H1 (cell line): ENCODE data around the gene PFKM. TPM values are rescaled to one million over a fixed set of nuclear protein-coding genes. Genes with fewer than 3 reads are reported as not detected.

ENCODE experiments used
- CTCF ChIA-PET: fragments of 300-600 bp; sonication (Branson Sonifier 250); formaldehyde crosslinking; loops from one replicate; lab custom pipeline; 2021; ENCODE audit not compliant: partially characterized antibody; lab: Charles Lee
- POLR2A ChIA-PET: fragments of 300-600 bp; sonication (Branson Sonifier 250); formaldehyde crosslinking; loops from one replicate; lab custom pipeline; 2021; ENCODE audit warnings: inconsistent platforms; ENCODE audit not compliant: partially characterized antibody; lab: Charles Lee
- DNase-seq, 2 experiments: peaks; one replicate each; pipeline versions ENCODE4 v3.0.0 to v3.0.0-alpha.2; 2010 to 2022; ENCODE audit warnings: low spot score in 2 of 2, low read depth in 1 of 2, mixed read lengths in 1 of 2
- FAIRE-seq: peaks from 2 replicates; lab custom pipeline; 2011; peaks lifted over from hg19 to GRCh38; lab: Jason Lieb, UNC
- H2AFZ ChIP-seq: 2 replicates; pipeline ENCODE4 v1.8.1; 2012; ENCODE audit warnings: low read length, inconsistent platforms
- H2AK5ac ChIP-seq: 2 replicates; pipeline ENCODE4 v1.6.1; 2013; ENCODE audit warnings: low read depth, low read length
- H2BK120ac ChIP-seq: replicated peaks from 2 replicates; pipeline ENCODE3; 2013; ENCODE audit warnings: low read depth, low read length, inconsistent platforms
- H2BK12ac ChIP-seq: 2 replicates; pipeline ENCODE4 v1.6.1; 2013; ENCODE audit warnings: low read depth, low read length
- H2BK15ac ChIP-seq: 2 replicates; pipeline ENCODE4 v1.6.1; 2013; ENCODE audit warnings: low read length
- H2BK20ac ChIP-seq: 2 replicates; pipeline ENCODE4 v1.6.1; 2013; ENCODE audit warnings: low read length
- H2BK5ac ChIP-seq: 2 replicates; pipeline ENCODE4 v1.6.1; 2013; ENCODE audit warnings: low read depth, low read length
- H3K14ac ChIP-seq: 2 replicates; pipeline ENCODE4 v1.6.1; 2013; ENCODE audit warnings: inconsistent platforms; ENCODE audit not compliant: insufficient read length
- H3K18ac ChIP-seq: 2 replicates; pipeline ENCODE4 v1.6.1; 2013; ENCODE audit warnings: low read length; ENCODE audit errors: extremely low read depth
- H3K23ac ChIP-seq: 2 replicates; pipeline ENCODE4 v1.6.1; 2013; ENCODE audit warnings: inconsistent platforms; ENCODE audit not compliant: insufficient read length
- H3K23me2 ChIP-seq: 2 replicates; pipeline ENCODE4 v1.6.1; 2013; ENCODE audit warnings: low read depth, low read length
- H3K27ac ChIP-seq: 2 replicates; pipeline ENCODE4 v1.6.1; 2011; ENCODE audit warnings: low read depth, low read length, inconsistent platforms
- H3K27me3 ChIP-seq, 4 experiments: replicated peaks in 1 of 4; 1 replicate in 1 of 4; 2 replicates in 3 of 4; pipeline versions ENCODE4 v1.6.1 to v1.8.1; 2011 to 2013; ENCODE audit warnings: low read length in 3 of 4, mild to moderate bottlenecking in 3 of 4, inconsistent platforms in 2 of 4, mixed read lengths in 2 of 4, moderate library complexity in 1 of 4; ENCODE audit not compliant: control insufficient read depth in 3 of 4, insufficient read depth in 3 of 4; ENCODE audit errors: extremely low read depth in 1 of 4
- H3K36me3 ChIP-seq, 4 experiments: 2 replicates each; pipeline versions ENCODE4 v1.6.1 to v1.8.1; 2011 to 2013; ENCODE audit warnings: mild to moderate bottlenecking in 4 of 4, low read length in 3 of 4, moderate library complexity in 2 of 4, control low read depth in 1 of 4, inconsistent platforms in 1 of 4; ENCODE audit not compliant: insufficient read depth in 4 of 4, control insufficient read depth in 2 of 4
- H3K4ac ChIP-seq: replicated peaks from 2 replicates; pipeline ENCODE3; 2013; ENCODE audit warnings: low read length, low read depth, mixed read lengths, inconsistent platforms; ENCODE audit not compliant: insufficient read length
- H3K4me1 ChIP-seq, 4 experiments: replicated peaks in 1 of 4; 1 replicate in 1 of 4; 2 replicates in 3 of 4; pipeline versions ENCODE4 v1.6.1 to v1.8.1; 2011 to 2013; ENCODE audit warnings: low read length in 3 of 4, inconsistent platforms in 2 of 4, mixed read lengths in 1 of 4; ENCODE audit not compliant: insufficient read depth in 4 of 4, control insufficient read depth in 3 of 4
- H3K4me2 ChIP-seq, 2 experiments: 2 replicates each; pipeline versions ENCODE4 v1.6.1 to v1.8.1; 2011 to 2013; ENCODE audit warnings: low read depth in 2 of 2, low read length in 2 of 2, control low read depth in 1 of 2, inconsistent platforms in 1 of 2, mild to moderate bottlenecking in 1 of 2; ENCODE audit not compliant: insufficient read depth in 1 of 2
- H3K4me3 ChIP-seq, 4 experiments: fragments of 200-600, 300-600 bp in 1 of 4; sonication (generic), shearing (Covaris generic), sonication (Bioruptor Twin) in 1 of 4; 2 replicates each; pipeline versions ENCODE4 v1.5.1 to v1.8.1; 2011 to 2016; ENCODE audit warnings: low read length in 4 of 4, low read depth in 3 of 4, control low read depth in 2 of 4, inconsistent platforms in 2 of 4, mild to moderate bottlenecking in 2 of 4, mixed read lengths in 1 of 4, moderate library complexity in 1 of 4; ENCODE audit not compliant: insufficient read depth in 2 of 4; ENCODE audit errors: extremely low read depth in 1 of 4
- H3K56ac ChIP-seq: replicated peaks from 2 replicates; pipeline ENCODE3; 2013; ENCODE audit warnings: low read depth, mild to moderate bottlenecking, mixed read lengths, low read length, inconsistent platforms; ENCODE audit not compliant: insufficient read length
- H3K79me1 ChIP-seq: 2 replicates; pipeline ENCODE4 v1.6.1; 2013; ENCODE audit warnings: low read depth, low read length, control low read depth
- H3K79me2 ChIP-seq, 2 experiments: 2 replicates each; pipeline versions ENCODE4 v1.6.1 to v1.8.1; 2012 to 2013; ENCODE audit warnings: low read length in 2 of 2, mild to moderate bottlenecking in 2 of 2, inconsistent platforms in 1 of 2; ENCODE audit not compliant: insufficient read depth in 2 of 2, control insufficient read depth in 1 of 2
- H3K9ac ChIP-seq, 4 experiments: replicated peaks in 1 of 4; 1 replicate in 1 of 4; 2 replicates in 3 of 4; pipeline versions ENCODE4 v1.6.1 to v1.8.1; 2011 to 2013; ENCODE audit warnings: low read depth in 3 of 4, low read length in 3 of 4, control low read depth in 2 of 4, mild to moderate bottlenecking in 2 of 4, moderate library complexity in 2 of 4, inconsistent platforms in 1 of 4; ENCODE audit errors: extremely low read depth in 1 of 4
- H3K9me3 ChIP-seq, 2 experiments: 2 replicates each; pipeline versions ENCODE4 v1.6.1 to v1.8.1; 2012 to 2013; ENCODE audit warnings: mild to moderate bottlenecking in 2 of 2, moderate library complexity in 2 of 2, control low read depth in 1 of 2, inconsistent platforms in 1 of 2, low read depth in 1 of 2, low read length in 1 of 2, mixed read lengths in 1 of 2; ENCODE audit not compliant: insufficient read depth in 2 of 2
- H4K20me1 ChIP-seq, 2 experiments: replicated peaks in 1 of 2; 2 replicates each; pipeline versions ENCODE3 to v1.8.1; 2011 to 2013; ENCODE audit warnings: inconsistent platforms in 2 of 2, low read length in 2 of 2, mild to moderate bottlenecking in 1 of 2; ENCODE audit not compliant: insufficient read depth in 2 of 2, control insufficient read depth in 1 of 2
- H4K5ac ChIP-seq: 2 replicates; pipeline ENCODE4 v1.6.1; 2013; ENCODE audit warnings: low read length, low read depth, mixed read lengths, inconsistent platforms; ENCODE audit not compliant: insufficient read length
- H4K8ac ChIP-seq: 2 replicates; pipeline ENCODE4 v1.8.0; 2013; ENCODE audit warnings: mild to moderate bottlenecking, moderate library complexity, low read length, inconsistent platforms; ENCODE audit not compliant: insufficient read depth; ENCODE audit errors: extremely low read depth
- H4K91ac ChIP-seq: replicated peaks from 2 replicates; pipeline ENCODE3; 2013; ENCODE audit warnings: low read length, mixed read lengths, inconsistent platforms; ENCODE audit not compliant: insufficient read length
- BACH1 ChIP-seq: IDR thresholded peaks from 2 replicates; pipeline ENCODE4 v1.6.1; 2012; ENCODE audit warnings: low read length, improper control_type of control experiment
- CBX8 ChIP-seq: fragments of 300-800, 300-1000 bp; sonication (generic); IDR thresholded peaks from 2 replicates; pipeline ENCODE4 v1.7.1; 2016; ENCODE audit warnings: low read depth, low read length, borderline replicate concordance
- GTF2F1 ChIP-seq: IDR thresholded peaks from 2 replicates; pipeline ENCODE4 v1.6.1; 2012; ENCODE audit warnings: low read depth, low read length, improper control_type of control experiment, borderline replicate concordance
- HDAC6 ChIP-seq: IDR thresholded peaks from one replicate; pipeline ENCODE4 v1.7.1; 2012; ENCODE audit warnings: low read depth, mild to moderate bottlenecking, inconsistent platforms, low read length, moderate library complexity
- POU5F1 ChIP-seq: IDR thresholded peaks from 2 replicates; pipeline ENCODE4 v1.6.1; 2011; ENCODE audit warnings: low read depth, mild to moderate bottlenecking, low read length, moderate library complexity
- RFX5 ChIP-seq: IDR thresholded peaks from 2 replicates; pipeline ENCODE4 v1.6.1; 2011; ENCODE audit warnings: low read depth, low read length, improper control_type of control experiment, borderline replicate concordance
- SIRT6 ChIP-seq: IDR thresholded peaks from one replicate; pipeline ENCODE4 v1.7.1; 2012; ENCODE audit warnings: low read length, inconsistent platforms
- SIX5 ChIP-seq: IDR thresholded peaks from 2 replicates; pipeline ENCODE4 v1.6.1; 2011; ENCODE audit warnings: mild to moderate bottlenecking, low read depth, low read length
- SP2 ChIP-seq: IDR thresholded peaks from 2 replicates; pipeline ENCODE4 v1.6.1; 2012; ENCODE audit warnings: mild to moderate bottlenecking, low read length, inconsistent platforms
- ZNF274 ChIP-seq: IDR thresholded peaks from 2 replicates; pipeline ENCODE4 v1.7.0; 2012; ENCODE audit warnings: low read length, borderline replicate concordance; ENCODE audit errors: extremely low read depth
- WGBS, 2 experiments: shearing (Covaris generic) in 1 of 2; methylation state at CpG; one replicate each; pipeline versions ENCODE4 v1.1.6 to v1.1.7; 2013 to 2015; ENCODE audit warnings: low lambda C conversion rate in 2 of 2, mixed read lengths in 2 of 2, inconsistent platforms in 1 of 2, low coverage in 1 of 2, missing lambda C conversion rate in 1 of 2; ENCODE audit not compliant: insufficient replicate concordance in 2 of 2, insufficient coverage in 1 of 2, insufficient read length in 1 of 2; ENCODE audit errors: extremely low coverage in 1 of 2, missing lambda C conversion rate in 1 of 2; 5-methylcytosine and 5-hydroxymethylcytosine counted together
- polyA plus RNA-seq, 7 experiments: library from polyadenylated mRNA; depleted of rRNA in 3 of 7; stranded (reverse) in 5 of 7; unstranded in 2 of 7; fragments of >200 nt in 5 of 7; fragments of 200-250 nt in 2 of 7; gene quantifications; 1 replicate in 5 of 7; 2 replicates in 1 of 7; 4 replicates in 1 of 7; pipeline versions ENCODE4 v1.2.1 to v1.2.3, GENCODE V29; 2011 to 2013; ENCODE audit warnings: missing spikeins in 2 of 7, mixed read lengths in 2 of 7
- total RNA-seq: library from RNA; stranded (reverse); fragmentation: NEBNext Ultra II Directional; extraction: Animal tissue kit (Norgen Biotek cat#: 25700); gene quantifications from 2 replicates; pipeline ENCODE4 v1.2.1, GENCODE V29; 2021
- TF ChIP-seq, protein P1 (sequence below): IDR thresholded peaks from 2 replicates; pipeline ENCODE4 v1.6.1; 2012; ENCODE audit warnings: low read length, inconsistent platforms
- TF ChIP-seq, protein P2 (sequence below): IDR thresholded peaks from 2 replicates; pipeline ENCODE4 v1.6.1; 2012; ENCODE audit warnings: inconsistent platforms

PFKM gene
- total and polyA plus RNA-seq, 2 of the 8 experiments (the other 6 are each of a cell fraction or from before 2014, with no cell fraction given) = 62.6 to 106 TPM

DNA sequence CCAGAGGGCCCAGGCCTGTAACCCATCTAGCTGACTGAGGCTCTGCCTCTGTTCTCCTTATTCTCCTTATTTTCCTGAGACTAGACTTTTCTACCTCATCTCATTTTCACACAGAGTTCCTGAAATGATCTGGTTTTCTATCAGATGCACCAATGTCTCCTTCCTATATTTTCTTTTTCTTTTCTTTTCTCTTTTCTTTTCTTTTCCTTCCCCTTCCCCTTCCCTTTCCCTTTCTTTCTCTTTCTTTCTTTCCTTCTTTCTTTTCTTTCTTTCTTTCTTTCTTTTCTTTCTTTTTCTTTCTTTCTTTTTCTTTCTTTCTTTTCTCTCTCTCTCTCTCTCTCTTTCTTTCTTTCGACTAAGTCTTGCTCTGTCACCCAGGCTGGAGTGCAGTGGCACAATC, 61.3 kb downstream of the PFKM start:
- H2BK12ac ChIP-seq = no peak overlapping the region
- no peak overlapping the region for H3K4me3 ChIP-seq
- H2BK15ac ChIP-seq = no peak overlapping the region
- H3K18ac ChIP-seq = no peak overlapping the region
- H2BK120ac ChIP-seq = no peak overlapping the region
- no peaks in the 10 kb centered on the region; a peak in 1 of 4 replicates for H3K9me3 ChIP-seq
- ChIA-PET CTCF (interaction anchor here (0.8 to 5.7 kb wide), 3 partner anchors 8 to 75 kb away, joined by 3 to 40 read pairs (median 12); partner anchors contain the start of gene SENP1), POLR2A (interaction anchor here (1.2 to 1.3 kb wide), 2 partner anchors 17 to 25 kb away, joined by 4 read pairs; no protein-coding TSS in a partner anchor)
- H4K91ac ChIP-seq = no peak overlapping the region
- H3K23me2 ChIP-seq = peaks cover 16% of the 10 kb centered on the region; the same call in 1 of the 2 replicates
- H4K20me1 ChIP-seq = no peaks in the 10 kb centered on the region
- H3K79me2 ChIP-seq = no peaks in the 10 kb centered on the region
- H3K14ac ChIP-seq = no peak overlapping the region
- H3K27me3 ChIP-seq = peaks cover 8 to 32% (median 20%) of the 10 kb centered on the region in 4 experiments
- H3K79me1 ChIP-seq = no peaks in the 10 kb centered on the region
- no peak overlapping the region for H2AFZ ChIP-seq
- no peak overlapping the region for H3K56ac ChIP-seq
- no peak overlapping the region for H4K8ac ChIP-seq
- H3K36me3 ChIP-seq = no peaks in the 10 kb centered on the region
- H2BK20ac ChIP-seq = no peak overlapping the region
- FAIRE-seq (no peak), DNase-seq (no peak)
- H2BK5ac ChIP-seq = no peak overlapping the region
- peaks cover 8 to 13% (median 11%) of the 10 kb centered on the region in 4 experiments; a peak in 6 of 7 replicates for H3K4me1 ChIP-seq
- 75% methylated on average over 1 of the region's 1 CpG; no CpG with 5 or more reads in 1 of the 2 experiments for WGBS, 2 experiments
- H3K23ac ChIP-seq = no peak overlapping the region
- no peak overlapping the region for H4K5ac ChIP-seq
- no peak overlapping the region for H3K27ac ChIP-seq
- H3K4ac ChIP-seq = no peak overlapping the region
- H3K4me2 ChIP-seq = no peak overlapping the region
- no peak overlapping the region for H3K9ac ChIP-seq
- H2AK5ac ChIP-seq = no peak overlapping the region
- TF ChIP-seq SP2 = no peak
- TF ChIP-seq CBX8 = no peak
- TF ChIP-seq POU5F1 = no peak
- TF ChIP-seq, protein P1, sequence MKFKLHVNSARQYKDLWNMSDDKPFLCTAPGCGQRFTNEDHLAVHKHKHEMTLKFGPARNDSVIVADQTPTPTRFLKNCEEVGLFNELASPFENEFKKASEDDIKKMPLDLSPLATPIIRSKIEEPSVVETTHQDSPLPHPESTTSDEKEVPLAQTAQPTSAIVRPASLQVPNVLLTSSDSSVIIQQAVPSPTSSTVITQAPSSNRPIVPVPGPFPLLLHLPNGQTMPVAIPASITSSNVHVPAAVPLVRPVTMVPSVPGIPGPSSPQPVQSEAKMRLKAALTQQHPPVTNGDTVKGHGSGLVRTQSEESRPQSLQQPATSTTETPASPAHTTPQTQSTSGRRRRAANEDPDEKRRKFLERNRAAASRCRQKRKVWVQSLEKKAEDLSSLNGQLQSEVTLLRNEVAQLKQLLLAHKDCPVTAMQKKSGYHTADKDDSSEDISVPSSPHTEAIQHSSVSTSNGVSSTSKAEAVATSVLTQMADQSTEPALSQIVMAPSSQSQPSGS = no peak
- TF ChIP-seq RFX5 = no peak
- no peak for TF ChIP-seq ZNF274
- no peak for TF ChIP-seq SIX5
- TF ChIP-seq GTF2F1 = no peak
- TF ChIP-seq BACH1 = no peak
- no peak for TF ChIP-seq SIRT6
- TF ChIP-seq, protein P2, sequence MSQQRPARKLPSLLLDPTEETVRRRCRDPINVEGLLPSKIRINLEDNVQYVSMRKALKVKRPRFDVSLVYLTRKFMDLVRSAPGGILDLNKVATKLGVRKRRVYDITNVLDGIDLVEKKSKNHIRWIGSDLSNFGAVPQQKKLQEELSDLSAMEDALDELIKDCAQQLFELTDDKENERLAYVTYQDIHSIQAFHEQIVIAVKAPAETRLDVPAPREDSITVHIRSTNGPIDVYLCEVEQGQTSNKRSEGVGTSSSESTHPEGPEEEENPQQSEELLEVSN = no peak
- TF ChIP-seq HDAC6 = no peak
